Liver (tissue), 3 donors: ENCODE results near the gene ZNF771.

Source experiments
- ATF3 ChIP-seq: IDR thresholded peaks from 2 replicates; pipeline ENCODE4 v1.6.1; 2016; ENCODE audit warnings: antibody characterized with exemption
- FOXA1 ChIP-seq: IDR thresholded peaks from 2 replicates; pipeline ENCODE4 v1.6.1; 2016; ENCODE audit warnings: antibody characterized with exemption
- JUND ChIP-seq, 2 donors: IDR thresholded peaks; 2 replicates each; pipeline ENCODE4 v1.6.1; 2016; ENCODE audit warnings: antibody characterized with exemption in 2 of 2
- TF ChIP-seq, protein P1 (sequence below): fragments of 150-350 bp; IDR thresholded peaks from 2 replicates; pipeline ENCODE4 v1.5.1; 2017; ENCODE audit warnings: improper control_type of control experiment, low read depth, low read length; ENCODE audit not compliant: missing input control
- TF ChIP-seq, protein P2 (sequence below): IDR thresholded peaks from 2 replicates; pipeline ENCODE4 v1.6.1; 2016; ENCODE audit warnings: antibody characterized with exemption, mild to moderate bottlenecking
- donor health status: healthy.
- donor health status: healthy.

DNA sequence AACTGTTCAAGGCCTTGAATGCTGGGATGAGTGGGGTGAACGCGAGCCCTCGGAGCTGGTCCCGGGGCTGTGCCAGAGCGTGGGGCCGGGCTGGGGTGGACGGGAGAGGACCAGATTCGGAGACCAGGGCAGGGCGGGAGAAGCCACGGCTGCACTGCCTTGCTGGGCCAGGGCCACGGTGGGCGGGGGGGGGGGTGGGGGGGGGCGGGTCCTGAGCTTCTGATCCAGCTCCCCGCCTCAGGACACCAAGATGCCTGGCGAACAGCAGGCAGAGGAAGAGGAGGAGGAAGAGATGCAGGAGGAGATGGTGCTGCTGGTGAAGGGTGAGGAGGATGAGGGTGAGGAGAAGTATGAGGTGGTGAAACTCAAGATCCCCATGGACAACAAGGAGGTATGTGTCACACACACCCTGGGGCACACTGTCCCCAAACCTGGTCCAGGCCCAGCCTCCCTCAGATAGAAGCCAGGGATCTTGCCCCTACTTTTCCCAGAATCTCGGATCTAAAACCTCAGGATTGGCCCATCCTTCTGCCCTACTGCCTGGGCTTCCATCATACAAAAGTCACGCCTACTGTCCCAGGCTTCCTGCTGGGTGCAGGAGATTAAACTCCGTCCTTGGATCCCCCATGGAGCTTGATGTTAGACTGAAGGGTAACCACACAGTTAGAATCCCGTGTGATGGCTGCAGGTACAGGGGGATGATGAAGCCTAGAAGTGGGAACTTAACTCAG, 563 bp downstream of the ZNF771 start:
- TF ChIP-seq, protein P1, sequence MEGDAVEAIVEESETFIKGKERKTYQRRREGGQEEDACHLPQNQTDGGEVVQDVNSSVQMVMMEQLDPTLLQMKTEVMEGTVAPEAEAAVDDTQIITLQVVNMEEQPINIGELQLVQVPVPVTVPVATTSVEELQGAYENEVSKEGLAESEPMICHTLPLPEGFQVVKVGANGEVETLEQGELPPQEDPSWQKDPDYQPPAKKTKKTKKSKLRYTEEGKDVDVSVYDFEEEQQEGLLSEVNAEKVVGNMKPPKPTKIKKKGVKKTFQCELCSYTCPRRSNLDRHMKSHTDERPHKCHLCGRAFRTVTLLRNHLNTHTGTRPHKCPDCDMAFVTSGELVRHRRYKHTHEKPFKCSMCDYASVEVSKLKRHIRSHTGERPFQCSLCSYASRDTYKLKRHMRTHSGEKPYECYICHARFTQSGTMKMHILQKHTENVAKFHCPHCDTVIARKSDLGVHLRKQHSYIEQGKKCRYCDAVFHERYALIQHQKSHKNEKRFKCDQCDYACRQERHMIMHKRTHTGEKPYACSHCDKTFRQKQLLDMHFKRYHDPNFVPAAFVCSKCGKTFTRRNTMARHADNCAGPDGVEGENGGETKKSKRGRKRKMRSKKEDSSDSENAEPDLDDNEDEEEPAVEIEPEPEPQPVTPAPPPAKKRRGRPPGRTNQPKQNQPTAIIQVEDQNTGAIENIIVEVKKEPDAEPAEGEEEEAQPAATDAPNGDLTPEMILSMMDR, result no peak
- TF ChIP-seq, protein P2, sequence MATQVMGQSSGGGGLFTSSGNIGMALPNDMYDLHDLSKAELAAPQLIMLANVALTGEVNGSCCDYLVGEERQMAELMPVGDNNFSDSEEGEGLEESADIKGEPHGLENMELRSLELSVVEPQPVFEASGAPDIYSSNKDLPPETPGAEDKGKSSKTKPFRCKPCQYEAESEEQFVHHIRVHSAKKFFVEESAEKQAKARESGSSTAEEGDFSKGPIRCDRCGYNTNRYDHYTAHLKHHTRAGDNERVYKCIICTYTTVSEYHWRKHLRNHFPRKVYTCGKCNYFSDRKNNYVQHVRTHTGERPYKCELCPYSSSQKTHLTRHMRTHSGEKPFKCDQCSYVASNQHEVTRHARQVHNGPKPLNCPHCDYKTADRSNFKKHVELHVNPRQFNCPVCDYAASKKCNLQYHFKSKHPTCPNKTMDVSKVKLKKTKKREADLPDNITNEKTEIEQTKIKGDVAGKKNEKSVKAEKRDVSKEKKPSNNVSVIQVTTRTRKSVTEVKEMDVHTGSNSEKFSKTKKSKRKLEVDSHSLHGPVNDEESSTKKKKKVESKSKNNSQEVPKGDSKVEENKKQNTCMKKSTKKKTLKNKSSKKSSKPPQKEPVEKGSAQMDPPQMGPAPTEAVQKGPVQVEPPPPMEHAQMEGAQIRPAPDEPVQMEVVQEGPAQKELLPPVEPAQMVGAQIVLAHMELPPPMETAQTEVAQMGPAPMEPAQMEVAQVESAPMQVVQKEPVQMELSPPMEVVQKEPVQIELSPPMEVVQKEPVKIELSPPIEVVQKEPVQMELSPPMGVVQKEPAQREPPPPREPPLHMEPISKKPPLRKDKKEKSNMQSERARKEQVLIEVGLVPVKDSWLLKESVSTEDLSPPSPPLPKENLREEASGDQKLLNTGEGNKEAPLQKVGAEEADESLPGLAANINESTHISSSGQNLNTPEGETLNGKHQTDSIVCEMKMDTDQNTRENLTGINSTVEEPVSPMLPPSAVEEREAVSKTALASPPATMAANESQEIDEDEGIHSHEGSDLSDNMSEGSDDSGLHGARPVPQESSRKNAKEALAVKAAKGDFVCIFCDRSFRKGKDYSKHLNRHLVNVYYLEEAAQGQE, result no peak
- TF ChIP-seq JUND (IDR thresholded peaks at IDR 0.05) (no peak), FOXA1 (no peak), ATF3 (no peak)
